GM19372 (cell line): ENCODE measurements around the gene ZCWPW1.
"Not testable (repeated sequence)": the region's sequence is repeated elsewhere in the genome, so short reads cannot be mapped to it uniquely, and the experiment has no call there.

Source experiments
- ATAC-seq: cut with Tn5 transposase; IDR thresholded peaks from one replicate; pipeline ENCODE4 v1.9.1; 2021; ENCODE audit warnings: mild to moderate bottlenecking, low read depth, moderate library complexity; ENCODE audit not compliant: unreplicated experiment

Gene ZCWPW1

GRCh38 chr7:100407285-100408180 is 21.0 kb downstream of the ZCWPW1 start:
- ATAC-seq, result no peak

GRCh38 chr7:100406767-100407166 is 21.7 kb downstream of the ZCWPW1 start:
- no peak for ATAC-seq

- ATAC-seq, result no peak
Measured at GRCh38 chr7:100402241-100402640, 26.3 kb downstream of the ZCWPW1 start.

- no peak for ATAC-seq
Measured at GRCh38 chr7:100401811-100402210, 26.7 kb downstream of the ZCWPW1 start.

- ATAC-seq, result no peak
Measured at GRCh38 chr7:100400656-100401055, 27.8 kb downstream of the ZCWPW1 start.

- ATAC-seq, result no peak
Measured at GRCh38 chr7:100400041-100400440, 28.5 kb downstream of the ZCWPW1 start.

GRCh38 chr7:100398239-100398638 is 30.3 kb downstream of the ZCWPW1 start:
- no peak for ATAC-seq

GRCh38 chr7:100397315-100398081 is 31.0 kb downstream of the ZCWPW1 start:
- no peak for ATAC-seq

- ATAC-seq, result peak; percentile 86
Measured at GRCh38 chr7:100396421-100396982, 32.0 kb downstream of the ZCWPW1 start.

GRCh38 chr7:100394077-100394476 is 34.4 kb downstream of the ZCWPW1 start:
- no peak for ATAC-seq

- ATAC-seq, result no peak
Measured at GRCh38 chr7:100393233-100393905, 35.1 kb downstream of the ZCWPW1 start.

- ATAC-seq, result no peak
Measured at GRCh38 chr7:100390286-100391009, 38.1 kb downstream of the ZCWPW1 start.

GRCh38 chr7:100389437-100390088 is 38.9 kb downstream of the ZCWPW1 start:
- ATAC-seq, result no peak

- no peak for ATAC-seq
Measured at GRCh38 chr7:100387695-100388094, 40.8 kb downstream of the ZCWPW1 start.

- ATAC-seq, result no peak
Measured at GRCh38 chr7:100386940-100387339, 41.6 kb downstream of the ZCWPW1 start.

- no peak for ATAC-seq
Measured at GRCh38 chr7:100384628-100385294, 43.7 kb downstream of the ZCWPW1 start.

GRCh38 chr7:100382234-100382853 is 46.2 kb downstream of the ZCWPW1 start:
- not testable (repeated sequence) for ATAC-seq

- not testable (repeated sequence) for ATAC-seq
Measured at GRCh38 chr7:100381531-100382233, 46.8 kb downstream of the ZCWPW1 start.
